ENCODE results near the gene MACROH2A1.

DNA sequence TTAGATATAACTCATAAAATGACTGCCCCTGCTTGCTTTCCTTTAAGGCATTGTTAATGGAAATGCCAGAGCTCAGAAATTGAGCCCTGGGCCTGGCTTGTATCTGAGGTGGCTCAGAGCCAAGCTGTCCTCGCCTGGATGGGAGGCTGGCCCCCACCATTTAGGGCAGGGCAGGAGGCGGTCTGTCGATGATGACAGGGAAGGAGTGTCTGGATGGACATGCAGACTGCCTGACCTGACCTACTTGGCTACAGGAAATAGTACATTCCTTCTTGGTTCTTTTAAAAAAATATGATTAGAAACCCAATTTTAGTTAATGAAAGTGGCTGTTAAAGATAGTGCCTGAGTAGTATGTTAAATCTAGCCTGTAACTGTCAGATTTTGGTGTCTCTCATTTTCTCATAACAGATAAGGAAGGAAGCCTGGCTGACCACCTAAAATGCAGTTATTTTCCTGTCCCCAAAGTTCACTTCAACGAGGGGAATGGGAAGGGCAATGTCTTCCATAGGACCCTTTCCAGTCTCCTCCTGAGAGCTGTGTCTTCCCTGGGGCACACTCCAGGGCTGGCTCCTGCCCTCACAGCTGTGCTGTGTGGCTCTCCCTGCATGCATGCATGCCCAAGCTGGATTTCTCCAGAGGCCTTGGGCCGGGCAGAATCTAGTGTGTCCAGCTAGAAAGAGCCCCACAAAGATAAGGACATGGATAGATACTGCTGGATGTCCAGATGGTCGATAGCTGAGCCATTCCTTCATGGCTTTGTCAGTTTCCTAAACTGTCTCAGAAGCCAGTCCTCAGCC, 42.3 kb downstream of the MACROH2A1 start:
- TF ChIP-seq, protein P1, sequence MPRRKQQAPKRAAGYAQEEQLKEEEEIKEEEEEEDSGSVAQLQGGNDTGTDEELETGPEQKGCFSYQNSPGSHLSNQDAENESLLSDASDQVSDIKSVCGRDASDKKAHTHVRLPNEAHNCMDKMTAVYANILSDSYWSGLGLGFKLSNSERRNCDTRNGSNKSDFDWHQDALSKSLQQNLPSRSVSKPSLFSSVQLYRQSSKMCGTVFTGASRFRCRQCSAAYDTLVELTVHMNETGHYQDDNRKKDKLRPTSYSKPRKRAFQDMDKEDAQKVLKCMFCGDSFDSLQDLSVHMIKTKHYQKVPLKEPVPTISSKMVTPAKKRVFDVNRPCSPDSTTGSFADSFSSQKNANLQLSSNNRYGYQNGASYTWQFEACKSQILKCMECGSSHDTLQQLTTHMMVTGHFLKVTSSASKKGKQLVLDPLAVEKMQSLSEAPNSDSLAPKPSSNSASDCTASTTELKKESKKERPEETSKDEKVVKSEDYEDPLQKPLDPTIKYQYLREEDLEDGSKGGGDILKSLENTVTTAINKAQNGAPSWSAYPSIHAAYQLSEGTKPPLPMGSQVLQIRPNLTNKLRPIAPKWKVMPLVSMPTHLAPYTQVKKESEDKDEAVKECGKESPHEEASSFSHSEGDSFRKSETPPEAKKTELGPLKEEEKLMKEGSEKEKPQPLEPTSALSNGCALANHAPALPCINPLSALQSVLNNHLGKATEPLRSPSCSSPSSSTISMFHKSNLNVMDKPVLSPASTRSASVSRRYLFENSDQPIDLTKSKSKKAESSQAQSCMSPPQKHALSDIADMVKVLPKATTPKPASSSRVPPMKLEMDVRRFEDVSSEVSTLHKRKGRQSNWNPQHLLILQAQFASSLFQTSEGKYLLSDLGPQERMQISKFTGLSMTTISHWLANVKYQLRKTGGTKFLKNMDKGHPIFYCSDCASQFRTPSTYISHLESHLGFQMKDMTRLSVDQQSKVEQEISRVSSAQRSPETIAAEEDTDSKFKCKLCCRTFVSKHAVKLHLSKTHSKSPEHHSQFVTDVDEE (CRISPR knock-in tag; IDR thresholded peaks at IDR 0.05): peak; percentile 84; the same call in 1 of the 2 replicates
- TF ChIP-seq BACH2 (CRISPR knock-in tag; IDR thresholded peaks at IDR 0.05; ENCODE audit: borderline replicate concordance): no peak
- no peak for TF ChIP-seq OSR1 (CRISPR knock-in tag; IDR thresholded peaks at IDR 0.05)

All from SK-N-SH treated with all-trans-retinoic acid at 6 μM for 48 hours (cell line).